ENCODE results near the gene ZNF70.

The ZNF70 gene

GRCh38 chr22:23714596-23715578 lies 36.0 kb downstream of the ZNF70 start:
- DNase-seq, result no peak

- no peak for DNase-seq
These were observed 37.0 kb downstream of the ZNF70 start for GRCh38 chr22:23713696-23714595.

- no peak for DNase-seq
These were observed 38.7 kb downstream of the ZNF70 start for GRCh38 chr22:23712256-23712655.

GRCh38 chr22:23709107-23709506 lies 41.8 kb downstream of the ZNF70 start:
- peak; percentile 1 for DNase-seq

GRCh38 chr22:23708270-23708669 lies 42.6 kb downstream of the ZNF70 start:
- DNase-seq, result no peak

- DNase-seq, result no peak
These were observed 45.6 kb downstream of the ZNF70 start for GRCh38 chr22:23705358-23705757.

GRCh38 chr22:23704829-23705228 lies 46.1 kb downstream of the ZNF70 start:
- no peak for DNase-seq

- no peak for DNase-seq
These were observed 46.9 kb downstream of the ZNF70 start for GRCh38 chr22:23704062-23704461.

GRCh38 chr22:23700706-23701105 lies 50.2 kb downstream of the ZNF70 start:
- no peak for DNase-seq

- no peak for DNase-seq
These were observed 52.2 kb downstream of the ZNF70 start for GRCh38 chr22:23698673-23699235.

GRCh38 chr22:23698094-23698493 lies 52.8 kb downstream of the ZNF70 start:
- no peak for DNase-seq

GRCh38 chr22:23697031-23697970 lies 53.6 kb downstream of the ZNF70 start:
- DNase-seq, result no peak

- DNase-seq, result no peak
These were observed 54.5 kb downstream of the ZNF70 start for GRCh38 chr22:23696326-23696851.

- DNase-seq, result no peak
These were observed 55.2 kb downstream of the ZNF70 start for GRCh38 chr22:23695571-23696325.

GRCh38 chr22:23695141-23695540 lies 55.8 kb downstream of the ZNF70 start:
- no peak for DNase-seq

GRCh38 chr22:23693979-23694680 lies 56.8 kb downstream of the ZNF70 start:
- no peak for DNase-seq

GRCh38 chr22:23692598-23693291 lies 58.2 kb downstream of the ZNF70 start:
- no peak for DNase-seq

- no peak for DNase-seq
These were observed 59.0 kb downstream of the ZNF70 start for GRCh38 chr22:23691748-23692423.

GRCh38 chr22:23690713-23691112 lies 60.2 kb downstream of the ZNF70 start, which contains the start of gene RGL4:
TSS of gene RGL4 (plus strand) at chr22:23691013. CDS start at chr22:23692031, 1,018 bp downstream.
- DNase-seq, result no peak
